ENCODE data around the gene TNFAIP2.

DNA sequence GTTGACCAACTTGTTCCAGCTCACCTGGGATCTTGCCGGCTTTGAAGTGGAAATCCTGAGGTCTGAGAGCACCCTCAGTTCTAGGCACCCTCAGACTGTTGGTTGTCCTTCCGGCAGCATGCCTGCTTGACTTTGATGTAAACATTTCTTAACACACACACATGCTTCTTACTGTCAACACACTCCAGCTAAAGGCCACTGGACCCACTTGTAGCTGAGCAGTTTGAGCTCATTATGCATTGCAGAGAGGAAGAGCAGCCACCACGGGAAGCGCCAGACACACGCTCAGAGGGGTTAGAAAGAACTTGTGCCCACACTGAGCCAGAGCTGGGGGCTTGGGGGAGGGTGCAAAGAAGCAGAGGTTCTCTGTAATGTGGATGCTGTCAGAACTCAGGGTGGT, 55.8 kb downstream of the TNFAIP2 start:
- TF ChIP-seq GABPB1 (CRISPR knock-in tag; IDR thresholded peaks at IDR 0.05) (no peak), SIX5 (IDR thresholded peaks at IDR 0.05; ENCODE audit: borderline replicate concordance in 1 of 2, insufficient read depth in 1 of 2, low read depth in 1 of 2, low read length in 2 of 2) (no peak)

Measured in K562 (cell line).